ENCODE measurements around the gene EFCAB6. TPM values are rescaled to one million over a fixed set of nuclear protein-coding genes. Genes with fewer than 3 reads are reported as not detected.

Gene EFCAB6
- total and polyA plus RNA-seq, 2 of the 4 experiments (the other 2 are of a cell fraction) = 0.44 to 1.1 TPM

- Histone ChIP-seq H4K91ac (ENCODE audit: insufficient read depth, low read depth, low read length) (no peak overlapping the region), H2BK20ac (ENCODE audit: low read depth, low read length) (no peak overlapping the region), H3K27me3 (ENCODE audit: control insufficient read depth, insufficient read depth, low read length) (peaks cover 6% of the 10 kb centered on the region), H3K4me1 (ENCODE audit: control insufficient read depth, insufficient read depth, low read length) (no peaks in the 10 kb centered on the region), H3K27ac (ENCODE audit: insufficient read depth, low read length) (no peak overlapping the region), H3K36me3 (ENCODE audit: control insufficient read depth, insufficient read depth, low read length) (no peaks in the 10 kb centered on the region), H4K8ac (ENCODE audit: low read depth in 2 of 2, low read length in 2 of 2) (no peak overlapping the region), H3K56ac (ENCODE audit: extremely low read depth, insufficient read depth, low read length) (no peak overlapping the region), H3K14ac (replicated peaks; ENCODE audit: low read depth, low read length) (no peak overlapping the region), H2AFZ (replicated peaks; ENCODE audit: low read length, poor library complexity) (no peak overlapping the region), H2AK9ac (replicated peaks; ENCODE audit: low read depth, low read length, poor library complexity) (no peak overlapping the region), H3K9ac (ENCODE audit: low read depth, low read length) (no peak overlapping the region), H2BK120ac (ENCODE audit: low read depth, low read length) (no peak overlapping the region), H3K18ac (ENCODE audit: low read depth, low read length) (no peak overlapping the region), H3K4ac (ENCODE audit: low read depth, low read length) (no peak overlapping the region), H2AK5ac (ENCODE audit: low read depth, low read length) (no peak overlapping the region), H3K9me3 (ENCODE audit: control insufficient read depth, insufficient read depth, low read length) (no peaks in the 10 kb centered on the region), H4K20me1 (ENCODE audit: insufficient read depth, low read length) (no peaks in the 10 kb centered on the region; the same call in 1 of the 2 replicates), H3K9me1 (ENCODE audit: insufficient read depth, low read length) (no peaks in the 10 kb centered on the region), H3K79me1 (ENCODE audit: low read depth in 1 of 2, low read length in 2 of 2) (peaks cover 0 to 4% of the 10 kb centered on the region in 2 experiments; a peak in 2 of 4 replicates), H2BK5ac (ENCODE audit: low read depth, low read length, poor library complexity, severe bottlenecking) (no peak overlapping the region), H3K4me3 (ENCODE audit: insufficient read depth, low read depth, low read length) (no peak overlapping the region), H3K23ac (ENCODE audit: low read depth, low read length) (no peak overlapping the region), H4K5ac (ENCODE audit: low read depth, low read length) (no peak overlapping the region), H3K4me2 (ENCODE audit: low read depth, low read length) (no peak overlapping the region), H2BK15ac (ENCODE audit: low read depth, low read length) (no peak overlapping the region)
- WGBS, 2 experiments (ENCODE audit: extremely low coverage in 2 of 2, insufficient read length in 1 of 2) = 86% methylated on average over 5 of the region's 7 CpGs; no CpG with 5 or more reads in 1 of the 2 experiments
- BruUV-seq (replicated peaks) = no TSS peak
- ChIA-PET POLR2A (ENCODE audit: unreplicated experiment) (no interaction called here), CTCF (no interaction called here)
- dilution Hi-C loops (cut with HindIII; ENCODE audit: low sequenced_read_pairs, unreplicated experiment) = no loop called here
- TF ChIP-seq CTCF (conservative IDR thresholded peaks at IDR 0.05; ENCODE audit: low read depth, low read length) (no peak), NFE2L2 (IDR thresholded peaks at IDR 0.05; ENCODE audit: low read depth, low read length) (no peak), FOS (IDR thresholded peaks at IDR 0.05; ENCODE audit: low read depth, low read length) (no peak), CHD1 (IDR thresholded peaks at IDR 0.05; ENCODE audit: low read depth, low read length) (no peak), MAFK (IDR thresholded peaks at IDR 0.05; ENCODE audit: low read depth, low read length) (no peak), RFX5 (IDR thresholded peaks at IDR 0.05; ENCODE audit: low read depth, low read length) (no peak), CEBPB (IDR thresholded peaks at IDR 0.05; ENCODE audit: low read depth, low read length) (no peak), POLR2A (IDR thresholded peaks at IDR 0.05; ENCODE audit: low read depth, low read length) (no peak), USF2 (IDR thresholded peaks at IDR 0.05; ENCODE audit: low read depth, low read length) (no peak), ELK1 (IDR thresholded peaks at IDR 0.05; ENCODE audit: borderline replicate concordance, low read depth, low read length) (no peak), RAD21 (IDR thresholded peaks at IDR 0.05; ENCODE audit: low read length) (no peak), MXI1 (IDR thresholded peaks at IDR 0.05; ENCODE audit: borderline replicate concordance, low read depth, low read length) (no peak), MAZ (IDR thresholded peaks at IDR 0.05; ENCODE audit: borderline replicate concordance, low read depth, low read length) (no peak), SMC3 (IDR thresholded peaks at IDR 0.05; ENCODE audit: low read depth, low read length) (no peak), BHLHE40 (IDR thresholded peaks at IDR 0.05; ENCODE audit: low read depth, low read length) (no peak), RCOR1 (IDR thresholded peaks at IDR 0.05; ENCODE audit: insufficient replicate concordance, low read length) (no peak)
- in situ Hi-C loops (cut with MboI; ENCODE audit: low sequenced_read_pairs) = no loop called here
- intact Hi-C loops (cut with micrococcal nuclease) = no loop called here
- ATAC-seq (ENCODE audit: low read depth) (no peak), DNase-seq (no peak)
These were observed 47.1 kb upstream of the EFCAB6 start for GRCh38 chr22:43859176-43859575.
